Suprapubic skin (tissue), 4 donors: ENCODE results near the gene INKA1. TPM values are rescaled to one million over a fixed set of nuclear protein-coding genes. Genes with fewer than 3 reads are reported as not detected.
"Not testable (repeated sequence)": the region's sequence is repeated elsewhere in the genome, so short reads cannot be mapped to it uniquely, and the experiment has no call there.

Source experiments
- DNase-seq, 2 donors: peaks; one replicate each; pipeline ENCODE4 v3.0.0-alpha.2; 2019; ENCODE audit warnings: low spot score in 2 of 2
- H3K27ac ChIP-seq: fragments of 200-600 bp; sonication (generic); one replicate; pipeline ENCODE4 v1.5.1; 2019
- H3K27me3 ChIP-seq: fragments of 200-600 bp; sonication (generic); one replicate; pipeline ENCODE4 v1.5.1; 2019
- H3K36me3 ChIP-seq: fragments of 200-600 bp; sonication (generic); one replicate; pipeline ENCODE4 v1.5.1; 2019
- H3K4me1 ChIP-seq: fragments of 200-600 bp; sonication (generic); one replicate; pipeline ENCODE4 v1.5.1; 2019
- H3K4me3 ChIP-seq: fragments of 200-600 bp; sonication (generic); one replicate; pipeline ENCODE4 v1.5.1; 2019; ENCODE audit warnings: mild to moderate bottlenecking
- H3K9me3 ChIP-seq: fragments of 200-600 bp; sonication (generic); one replicate; pipeline ENCODE4 v1.5.1; 2019
- EP300 ChIP-seq: sonication (generic); formaldehyde crosslinking; IDR thresholded peaks from one replicate; pipeline ENCODE4 v1.6.1; 2017; ENCODE audit warnings: antibody characterized with exemption
- POLR2A ChIP-seq, 2 donors: fragments of 450-650 bp; IDR thresholded peaks; one replicate each; pipeline ENCODE4 v1.6.1; 2017; ENCODE audit warnings: antibody characterized with exemption in 2 of 2, mild to moderate bottlenecking in 2 of 2, moderate library complexity in 2 of 2
- POLR2AphosphoS5 ChIP-seq, 3 donors: sonication (generic); formaldehyde crosslinking; IDR thresholded peaks; one replicate each; pipeline ENCODE4 v1.6.1; 2017; ENCODE audit warnings: antibody characterized with exemption in 3 of 3
- WGBS: methylation state at CpG from one replicate; pipeline ENCODE4 v1.1.5; 2018; 5-methylcytosine and 5-hydroxymethylcytosine counted together
- total RNA-seq, 4 donors: library from RNA; depleted of rRNA; stranded (reverse); fragments of >200 nt; gene quantifications; one replicate each; pipeline ENCODE4 v1.1.0, GENCODE V29; 2016
- TF ChIP-seq, protein P1 (sequence below), 2 donors: fragments of 200-600 bp in 1 of 2; fragments of 450-650 bp in 1 of 2; sonication (generic) in 1 of 2; IDR thresholded peaks; one replicate each; pipeline ENCODE4 v1.5.1; 2016 to 2019; ENCODE audit warnings: antibody characterized with exemption in 2 of 2, mild to moderate bottlenecking in 1 of 2, moderate library complexity in 1 of 2

INKA1 gene
- total RNA-seq, 4 donors from 2014 or later, result 30.9 to 48.1 (median 36.2) TPM

DNA sequence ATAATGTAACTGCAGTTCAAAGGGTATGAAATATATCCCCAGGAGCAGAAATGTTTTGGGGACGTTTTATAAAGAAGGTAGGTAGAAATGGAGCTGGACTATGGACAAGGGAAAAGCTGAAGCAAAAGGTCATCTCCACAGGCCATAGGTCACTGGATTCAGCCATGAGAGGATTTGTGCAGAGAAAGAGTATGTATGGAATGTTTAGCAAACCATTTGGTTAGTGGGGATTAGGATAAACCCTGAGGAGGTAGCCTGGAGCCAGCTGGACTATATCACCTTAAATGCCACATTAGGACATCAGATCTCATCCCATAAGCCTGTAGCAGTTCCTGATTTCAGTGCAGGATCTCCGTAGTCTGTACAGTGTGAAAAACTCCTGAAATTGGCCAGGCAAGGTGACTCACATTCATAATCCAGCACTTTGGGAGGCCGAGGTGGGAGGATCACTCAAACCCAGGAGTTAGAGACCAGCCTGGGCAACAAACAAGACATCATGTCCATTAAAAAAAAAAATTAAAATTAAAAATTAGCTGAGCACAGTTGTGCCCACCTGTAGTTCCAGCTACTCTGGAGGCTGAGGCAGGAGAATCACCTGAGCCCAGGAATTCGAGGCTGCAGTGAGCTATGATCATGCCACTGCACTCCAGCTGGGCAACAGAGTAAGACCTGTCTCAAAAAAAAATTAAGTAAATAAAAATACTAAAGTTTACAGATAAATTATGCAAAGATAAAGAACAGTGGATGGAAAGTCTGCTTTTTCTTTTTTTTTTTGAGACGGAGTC lies 21.5 kb upstream of the INKA1 start:
- Histone ChIP-seq H3K27me3 (no peaks in the 10 kb centered on the region), H3K4me1 (peaks cover 41% of the 10 kb centered on the region), H3K9me3 (no peaks in the 10 kb centered on the region), H3K4me3 (no peak overlapping the region), H3K27ac (no peak overlapping the region), H3K36me3 (peaks cover 27% of the 10 kb centered on the region)
- TF ChIP-seq, protein P1, sequence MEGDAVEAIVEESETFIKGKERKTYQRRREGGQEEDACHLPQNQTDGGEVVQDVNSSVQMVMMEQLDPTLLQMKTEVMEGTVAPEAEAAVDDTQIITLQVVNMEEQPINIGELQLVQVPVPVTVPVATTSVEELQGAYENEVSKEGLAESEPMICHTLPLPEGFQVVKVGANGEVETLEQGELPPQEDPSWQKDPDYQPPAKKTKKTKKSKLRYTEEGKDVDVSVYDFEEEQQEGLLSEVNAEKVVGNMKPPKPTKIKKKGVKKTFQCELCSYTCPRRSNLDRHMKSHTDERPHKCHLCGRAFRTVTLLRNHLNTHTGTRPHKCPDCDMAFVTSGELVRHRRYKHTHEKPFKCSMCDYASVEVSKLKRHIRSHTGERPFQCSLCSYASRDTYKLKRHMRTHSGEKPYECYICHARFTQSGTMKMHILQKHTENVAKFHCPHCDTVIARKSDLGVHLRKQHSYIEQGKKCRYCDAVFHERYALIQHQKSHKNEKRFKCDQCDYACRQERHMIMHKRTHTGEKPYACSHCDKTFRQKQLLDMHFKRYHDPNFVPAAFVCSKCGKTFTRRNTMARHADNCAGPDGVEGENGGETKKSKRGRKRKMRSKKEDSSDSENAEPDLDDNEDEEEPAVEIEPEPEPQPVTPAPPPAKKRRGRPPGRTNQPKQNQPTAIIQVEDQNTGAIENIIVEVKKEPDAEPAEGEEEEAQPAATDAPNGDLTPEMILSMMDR (IDR thresholded peaks at IDR 0.05), result no peak
- TF ChIP-seq POLR2A (IDR thresholded peaks at IDR 0.05) (no peak), EP300 (no peak)
- WGBS, result 75% methylated on average over 5 of the region's 5 CpGs
- peak in 1 of 2 donors; percentile 20 for DNase-seq

DNA sequence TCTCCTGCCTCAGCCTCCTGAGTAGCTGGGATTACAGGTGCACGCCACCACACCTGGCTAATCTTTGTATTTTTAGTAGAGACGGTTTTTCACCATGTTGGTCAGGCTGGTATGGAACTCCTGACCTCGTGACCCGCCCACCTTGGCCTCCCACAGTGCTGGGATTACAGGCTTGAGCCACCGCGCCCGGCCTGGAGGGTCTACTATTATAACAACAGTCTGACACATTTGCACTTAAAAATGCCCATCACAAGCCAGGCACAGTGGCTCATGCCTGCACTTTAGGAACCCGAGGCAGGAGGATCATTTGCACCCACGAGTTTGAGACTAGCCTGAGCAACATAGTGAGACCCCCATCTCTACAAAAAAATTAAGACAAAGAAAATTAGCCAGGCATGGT lies 20.8 kb upstream of the INKA1 start:
- not testable (repeated sequence) for H3K27ac ChIP-seq, H3K9me3 ChIP-seq, H3K27me3 ChIP-seq, H3K4me3 ChIP-seq
- WGBS, result 96% methylated on average over 9 of the region's 9 CpGs
- peaks cover 21% of the 10 kb centered on the region for H3K36me3 ChIP-seq
- peak; percentile 41 to 43 for DNase-seq
- H3K4me1 ChIP-seq, result peaks cover 48% of the 10 kb centered on the region

DNA sequence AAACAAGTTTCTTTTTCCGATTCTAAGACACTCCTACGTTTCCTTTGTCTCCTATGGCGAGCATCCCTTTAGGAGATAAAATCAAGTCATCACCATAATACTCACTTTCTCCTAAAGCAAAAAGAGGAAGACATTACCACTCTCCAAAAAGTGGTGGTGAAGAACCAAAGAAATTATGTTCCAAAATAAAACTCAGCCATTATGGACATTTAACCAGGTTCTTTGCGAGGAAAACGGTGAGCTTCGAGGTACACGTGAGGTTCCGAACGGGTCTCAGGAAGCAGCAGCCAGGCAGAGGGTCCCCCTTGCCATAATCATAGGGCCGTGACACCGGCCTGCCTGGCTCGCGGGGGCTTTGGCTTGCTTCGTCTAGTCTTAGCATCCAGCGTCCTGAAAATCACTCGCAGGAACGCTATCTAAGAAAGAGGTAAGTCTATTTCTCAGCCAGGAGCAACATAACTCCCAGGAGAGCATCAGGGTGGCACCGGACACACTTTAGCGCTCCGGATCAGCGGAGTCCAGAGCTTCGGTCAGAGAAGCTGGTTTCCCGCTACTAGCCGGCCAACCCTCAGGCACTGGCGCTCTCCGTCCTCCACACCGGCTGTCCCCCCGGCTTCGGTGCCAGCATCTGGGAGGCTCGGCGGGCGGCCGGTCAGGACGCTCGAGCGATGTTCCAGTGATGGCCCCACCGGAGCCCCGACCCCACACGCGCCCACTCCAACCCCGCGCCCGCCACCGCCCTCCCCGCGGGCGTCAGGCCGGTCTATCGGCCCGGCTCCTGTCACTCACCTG lies 17.3 kb upstream of the INKA1 start:
- peak overlapping the region; percentile 100 for H3K4me3 ChIP-seq
- DNase-seq, result no peak
- H3K27me3 ChIP-seq, result no peaks in the 10 kb centered on the region
- peaks cover 13% of the 10 kb centered on the region for H3K36me3 ChIP-seq
- no peak for TF ChIP-seq POLR2AphosphoS5 (IDR thresholded peaks at IDR 0.05)
- no peak for TF ChIP-seq POLR2A (IDR thresholded peaks at IDR 0.05)
- 2% methylated on average over 17 of the region's 50 CpGs for WGBS
- H3K9me3 ChIP-seq, result no peaks in the 10 kb centered on the region
- peaks cover 49% of the 10 kb centered on the region for H3K4me1 ChIP-seq
- H3K27ac ChIP-seq, result peak overlapping the region; percentile 98

DNA sequence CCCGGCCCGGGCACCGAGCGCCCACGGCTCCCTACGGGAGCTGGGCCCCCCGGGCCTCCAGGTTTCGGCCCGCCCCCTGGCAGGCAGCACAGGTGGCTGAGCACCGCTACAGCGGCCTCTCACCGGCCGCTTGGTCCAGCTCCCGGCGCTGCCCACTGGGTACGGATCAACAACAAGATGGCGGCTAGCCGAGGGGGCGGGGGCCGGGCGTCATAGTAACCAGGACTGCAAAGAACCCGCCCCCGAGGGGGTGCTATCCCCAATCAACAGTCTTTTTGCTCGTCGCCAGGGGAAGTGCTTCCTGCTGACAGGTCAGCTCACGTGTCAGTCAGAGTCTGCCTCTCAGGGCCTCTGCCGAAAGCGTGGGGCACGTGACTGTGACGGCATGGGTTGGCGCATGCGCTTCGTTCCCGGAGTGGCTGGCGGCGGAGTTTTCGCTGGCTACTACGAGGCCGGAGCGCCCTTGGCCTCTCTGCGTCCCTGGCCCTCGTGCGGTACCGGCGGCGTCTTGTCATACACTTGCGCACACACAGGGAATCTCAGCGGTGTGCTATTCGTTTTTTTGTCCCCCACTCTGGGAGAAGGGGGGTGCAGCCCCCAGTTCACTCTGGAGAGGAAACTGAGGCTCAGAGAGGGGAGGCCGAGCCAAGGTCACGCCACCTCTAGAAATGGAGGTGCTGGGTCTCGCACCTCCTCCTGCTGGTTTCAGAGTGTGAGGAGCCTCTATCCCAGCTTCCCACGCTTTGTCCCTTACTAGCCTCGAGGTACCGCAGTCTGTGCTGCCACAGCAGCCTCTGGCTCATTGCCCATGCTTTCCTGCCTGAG lies 16.5 kb upstream of the INKA1 start, which contains the start of gene IP6K1:
TSS of gene IP6K1 (minus strand) at position 186 of the 825 bp plus-strand sequence. CDS start 38,502 bp downstream, outside the sequence.
- no peaks in the 10 kb centered on the region for H3K9me3 ChIP-seq
- peaks cover 43% of the 10 kb centered on the region for H3K4me1 ChIP-seq
- no peak for TF ChIP-seq EP300
- peak; percentile 14 to 87 for TF ChIP-seq POLR2A (IDR thresholded peaks at IDR 0.05)
- TF ChIP-seq, protein P1 (IDR thresholded peaks at IDR 0.05), result no peak
- peak; percentile 10 to 91 (median 81) for TF ChIP-seq POLR2AphosphoS5 (IDR thresholded peaks at IDR 0.05)
- peaks cover 7% of the 10 kb centered on the region for H3K36me3 ChIP-seq
- H3K27me3 ChIP-seq, result no peaks in the 10 kb centered on the region
- WGBS, result 2% methylated on average over 31 of the region's 55 CpGs
- H3K4me3 ChIP-seq, result peak within 1 kb of the TSS; percentile 100
- peak; percentile 100 for DNase-seq
- H3K27ac ChIP-seq, result peak within 1 kb of the TSS; percentile 98

DNA sequence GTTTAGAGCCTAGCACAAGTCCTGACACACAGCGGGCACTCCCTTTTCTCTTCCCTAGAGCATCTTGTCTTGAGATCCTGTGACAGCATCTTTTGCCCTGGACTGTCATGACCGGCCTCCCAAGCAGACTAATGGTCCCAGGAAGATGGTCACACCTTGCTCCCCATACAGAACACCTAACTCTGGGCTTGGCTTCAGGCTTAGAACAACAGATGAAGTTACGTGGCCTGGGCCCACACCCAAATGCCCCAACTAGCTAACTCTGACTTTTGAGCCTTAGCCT lies 15.9 kb upstream of the INKA1 start:
- H3K27ac ChIP-seq, result peak overlapping the region; percentile 98
- H3K4me1 ChIP-seq, result peaks cover 37% of the 10 kb centered on the region
- DNase-seq, result no peak
- TF ChIP-seq POLR2A (IDR thresholded peaks at IDR 0.05) (no peak), POLR2AphosphoS5 (IDR thresholded peaks at IDR 0.05) (no peak), EP300 (no peak)
- TF ChIP-seq, protein P1 (IDR thresholded peaks at IDR 0.05), result no peak
- H3K27me3 ChIP-seq, result no peaks in the 10 kb centered on the region
- 29% methylated on average over 3 of the region's 3 CpGs for WGBS
- peak overlapping the region; percentile 100 for H3K4me3 ChIP-seq
- no peaks in the 10 kb centered on the region for H3K9me3 ChIP-seq
- H3K36me3 ChIP-seq, result peaks cover 3% of the 10 kb centered on the region
